Activated naive CD4-positive, alpha-beta T cell (primary cell): ENCODE results near the gene NDUFC1.
A peak's percentile ranks its signal among the peaks of the same experiment; 100 is the strongest.
"Not testable (repeated sequence)": the region's sequence is repeated elsewhere in the genome, so short reads cannot be mapped to it uniquely, and the experiment has no call there.

Experiments used
- DNase-seq, 4 experiments: peaks; one replicate each; lab custom pipeline; 2025; lab: John Stamatoyannopoulos, UW

NDUFC1 gene

DNA sequence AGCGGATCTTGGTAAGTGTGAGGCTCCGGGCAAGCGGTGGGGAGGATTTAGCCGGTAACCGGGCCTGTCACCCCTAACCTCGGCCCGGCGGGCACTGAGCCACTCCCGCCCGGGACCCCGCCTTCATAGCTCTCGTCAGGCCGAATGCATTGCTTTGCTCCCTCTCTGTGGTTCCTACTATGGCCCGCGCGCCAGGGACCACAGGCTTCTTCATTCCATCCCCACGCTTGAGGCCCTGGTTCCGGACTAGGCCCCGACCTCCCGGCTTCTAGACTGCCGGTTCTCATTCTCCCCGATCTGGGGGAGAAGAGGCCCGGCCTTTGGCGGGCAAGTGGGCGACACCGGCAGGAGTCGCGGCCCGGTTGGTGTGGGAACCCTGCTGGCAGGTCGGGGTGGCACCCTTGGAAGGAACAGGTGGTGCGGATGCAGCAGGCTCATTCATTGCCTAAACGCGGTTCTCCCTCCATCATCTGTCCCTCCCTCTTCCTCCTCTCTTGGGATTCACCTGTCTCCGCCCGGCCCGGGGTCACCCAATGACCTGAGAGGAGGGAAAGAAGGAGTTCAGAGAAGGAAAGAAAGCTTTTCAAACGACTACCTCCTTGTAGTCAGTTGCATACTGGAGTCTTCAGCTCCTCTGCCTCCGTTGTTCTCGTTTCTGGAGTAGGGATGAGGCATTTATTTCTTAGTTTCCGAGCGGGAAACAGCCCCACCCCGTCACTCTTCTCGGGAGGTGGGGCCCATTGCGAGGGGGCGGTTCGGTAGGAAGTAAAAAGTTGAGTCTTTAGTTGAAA lies at the start of gene NDUFC1:
TSS of gene NDUFC1 (minus strand) at position 657 of the 791 bp plus-strand sequence. CDS start 6,679 bp downstream, outside the sequence.
- peak; percentile 27 to 50 (median 38) for DNase-seq

DNA sequence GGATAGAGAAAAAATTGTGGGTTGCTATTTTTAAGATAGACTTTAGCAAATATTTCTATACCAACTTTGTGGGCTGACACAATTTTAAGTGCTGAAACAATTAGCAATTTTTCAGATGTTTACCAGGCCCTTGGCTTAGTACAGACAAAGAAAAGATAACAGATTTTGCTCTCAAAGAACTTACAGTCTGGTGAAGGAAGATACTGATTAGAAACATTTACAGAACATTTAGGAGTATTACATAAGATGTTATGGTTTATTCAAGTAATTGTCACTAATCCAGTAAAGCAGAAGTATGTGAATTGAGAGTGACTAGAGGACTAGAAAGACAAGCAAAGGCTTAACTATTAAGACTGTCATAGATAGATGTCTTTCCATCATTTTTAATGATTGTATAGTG lies 35.3 kb upstream of the NDUFC1 start:
- no peak for DNase-seq

DNA sequence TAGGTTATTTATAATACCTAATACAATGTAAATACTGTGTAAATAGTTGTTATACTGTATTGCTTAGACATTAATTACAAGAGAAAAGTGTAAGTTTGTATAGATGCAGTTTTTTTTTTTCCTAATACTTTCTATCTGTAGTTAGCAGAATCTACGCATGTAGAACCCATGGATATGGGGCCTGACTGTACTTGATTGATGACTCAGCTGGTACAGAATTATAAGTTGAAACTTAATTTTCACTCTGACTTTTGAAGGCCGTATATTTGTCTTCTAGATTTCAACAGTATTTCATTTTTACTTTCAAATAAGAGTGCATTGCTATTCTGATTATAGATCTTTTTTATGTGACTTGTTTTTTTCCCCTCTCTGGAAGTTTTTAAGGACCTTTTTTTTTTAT lies 30.8 kb upstream of the NDUFC1 start:
- DNase-seq, result no peak

DNA sequence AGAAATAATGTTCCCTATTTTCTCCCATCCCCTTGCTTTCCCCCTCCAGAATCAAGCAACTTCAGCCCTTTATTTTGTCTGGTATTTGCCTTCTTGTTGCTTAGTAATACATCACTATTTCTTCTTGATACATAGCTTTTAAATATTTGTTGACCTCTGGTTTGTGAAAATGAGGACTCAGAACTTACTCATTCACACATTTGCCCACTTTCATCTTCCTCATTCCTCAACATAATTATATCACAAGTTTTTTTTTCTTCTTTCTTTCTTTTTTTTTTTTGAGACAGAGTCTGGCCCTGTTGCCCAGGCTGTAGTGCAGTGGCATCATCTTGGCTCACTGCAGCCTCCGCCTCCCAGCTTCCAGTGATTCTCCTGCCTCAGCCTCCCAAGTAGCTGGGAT lies 28.9 kb upstream of the NDUFC1 start:
- no peak for DNase-seq

DNA sequence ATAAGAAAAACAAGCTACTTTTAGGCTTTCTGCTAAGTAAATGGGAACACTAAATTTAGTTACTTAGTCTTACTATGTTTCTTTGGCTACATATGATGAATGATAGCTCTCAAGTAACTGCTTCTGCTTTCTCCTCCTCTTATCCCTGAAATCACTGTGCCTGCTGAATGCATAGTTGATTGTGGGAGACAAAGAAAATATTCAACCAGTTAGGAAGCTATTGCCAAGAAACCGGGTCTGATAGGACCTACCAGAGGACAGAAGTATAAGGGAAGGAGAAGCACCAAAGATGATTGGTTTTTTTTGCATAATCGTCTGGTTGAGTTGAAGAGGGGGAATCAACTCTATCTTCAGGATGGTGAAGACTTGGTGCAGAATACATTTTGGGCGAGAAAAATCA lies 28.0 kb upstream of the NDUFC1 start:
- DNase-seq, result no peak

DNA sequence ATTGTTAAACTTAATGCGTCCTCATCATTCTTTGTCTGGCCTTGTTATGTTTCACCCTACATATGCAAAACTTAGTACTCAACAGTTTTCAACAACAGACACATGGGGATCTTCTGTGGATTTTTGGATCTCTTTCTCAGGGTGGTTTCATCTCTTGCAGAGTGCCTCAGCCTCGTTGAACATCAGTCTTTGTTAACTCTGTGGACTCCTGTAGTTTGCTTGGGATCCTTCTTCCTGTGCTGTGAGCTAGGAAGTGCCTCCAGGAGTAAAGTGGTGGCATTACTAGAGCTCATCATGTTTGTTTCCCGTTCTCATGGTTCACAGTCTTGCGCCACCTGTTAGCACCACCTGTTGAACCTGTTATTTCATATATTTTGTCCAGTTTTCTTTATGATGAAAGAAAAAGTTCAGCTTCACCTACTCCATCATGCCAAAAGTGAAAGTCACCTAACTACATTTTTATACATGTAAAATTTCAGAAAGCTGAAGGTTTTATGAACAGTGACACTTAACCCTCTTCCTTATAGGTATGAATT lies 27.5 kb upstream of the NDUFC1 start:
- DNase-seq, result no peak

DNA sequence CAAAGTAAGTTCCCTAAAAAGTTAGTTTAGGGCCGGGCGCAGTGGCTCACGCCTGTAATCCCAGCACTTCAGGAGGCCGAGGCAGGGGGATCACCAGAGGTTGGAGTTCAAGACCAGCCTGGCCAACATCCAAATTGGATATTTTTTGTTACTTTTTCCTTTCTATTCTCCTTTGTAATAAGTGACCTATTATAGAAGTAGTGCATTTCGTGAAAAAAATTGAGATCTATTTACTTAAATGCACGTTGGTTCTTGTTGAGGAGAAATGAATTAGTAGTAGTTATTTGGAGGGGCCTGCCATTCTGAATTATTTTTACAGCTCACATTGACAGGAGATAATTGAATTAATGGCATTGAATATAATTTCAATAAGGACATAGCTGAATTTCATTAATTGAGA lies 22.3 kb upstream of the NDUFC1 start:
- DNase-seq, result no peak

DNA sequence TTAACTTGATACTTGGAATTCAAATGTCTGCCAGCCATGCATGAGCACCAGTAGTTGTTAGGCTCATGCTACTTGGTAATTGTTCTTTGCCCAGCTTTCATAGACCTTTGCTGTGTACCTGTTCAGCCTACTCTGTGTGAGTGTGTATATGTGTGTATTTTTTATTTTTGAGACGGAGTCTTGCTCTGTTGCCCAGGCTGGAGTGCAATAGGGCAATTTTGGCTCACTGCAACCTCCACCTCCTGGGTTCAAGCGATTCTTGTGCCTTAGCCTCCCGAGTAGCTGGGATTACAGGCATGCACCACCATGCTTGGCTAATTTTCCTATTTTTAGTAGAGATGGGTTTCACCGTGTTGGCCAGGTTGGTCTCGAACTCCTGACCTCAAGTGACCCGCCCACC lies 20.3 kb upstream of the NDUFC1 start:
- not testable (repeated sequence) for DNase-seq

DNA sequence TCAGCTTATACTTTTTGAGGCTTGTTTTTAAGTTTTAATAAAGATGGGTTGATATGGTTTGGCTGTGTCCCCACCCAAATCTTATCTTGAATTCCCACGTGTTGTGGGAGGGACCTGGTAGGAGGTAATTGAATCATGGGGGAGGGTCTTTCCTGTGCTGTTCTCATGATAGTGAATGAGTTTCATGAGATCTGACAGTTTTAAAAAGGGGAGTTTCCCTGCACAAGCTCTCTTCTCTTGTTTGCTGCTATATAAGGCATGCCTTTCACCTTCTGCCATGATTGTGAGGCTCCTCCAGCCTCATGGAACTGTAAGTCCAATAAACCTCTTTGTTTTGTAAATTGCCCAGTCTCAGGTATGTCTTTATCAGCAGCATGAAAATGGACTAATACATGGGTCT lies 19.8 kb upstream of the NDUFC1 start:
- not testable (repeated sequence) for DNase-seq

DNA sequence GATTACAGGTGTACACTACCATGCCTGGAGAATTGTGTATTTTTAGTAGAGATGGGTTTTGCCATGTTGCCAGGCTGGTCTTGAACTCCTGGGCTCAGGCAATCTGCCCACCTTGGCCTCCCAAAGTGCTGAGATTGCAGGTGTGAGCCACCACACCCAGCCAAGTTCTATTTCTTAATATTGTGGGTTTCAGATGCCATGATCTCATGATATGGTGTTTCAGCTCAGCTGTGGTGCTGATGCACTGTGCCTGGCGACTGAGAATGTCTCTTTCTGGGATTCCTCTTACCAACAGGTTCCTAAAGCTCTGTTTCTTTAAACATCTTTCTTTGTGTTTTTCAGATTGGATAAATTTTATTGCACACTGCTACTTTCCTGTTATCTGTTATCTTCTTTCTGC lies 17.3 kb upstream of the NDUFC1 start:
- DNase-seq, result no peak

DNA sequence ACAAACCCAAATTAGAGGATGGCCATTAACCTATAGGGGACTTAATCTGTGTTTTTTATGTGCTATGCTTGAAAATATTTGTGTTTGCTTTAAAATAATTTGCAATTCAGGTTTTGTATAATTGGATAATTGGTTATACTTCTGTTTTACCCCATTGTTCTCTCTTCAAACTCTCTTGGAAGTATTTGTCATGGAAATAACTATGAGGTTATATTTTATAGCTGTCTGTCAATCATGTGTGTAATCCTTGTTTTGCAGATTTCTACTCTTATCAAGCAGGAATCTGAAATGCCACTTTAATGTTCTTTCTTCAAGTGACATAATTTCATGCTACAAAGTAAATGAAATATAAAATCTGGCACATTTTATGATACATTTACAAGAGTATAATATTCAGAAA lies 15.4 kb upstream of the NDUFC1 start:
- DNase-seq, result no peak

DNA sequence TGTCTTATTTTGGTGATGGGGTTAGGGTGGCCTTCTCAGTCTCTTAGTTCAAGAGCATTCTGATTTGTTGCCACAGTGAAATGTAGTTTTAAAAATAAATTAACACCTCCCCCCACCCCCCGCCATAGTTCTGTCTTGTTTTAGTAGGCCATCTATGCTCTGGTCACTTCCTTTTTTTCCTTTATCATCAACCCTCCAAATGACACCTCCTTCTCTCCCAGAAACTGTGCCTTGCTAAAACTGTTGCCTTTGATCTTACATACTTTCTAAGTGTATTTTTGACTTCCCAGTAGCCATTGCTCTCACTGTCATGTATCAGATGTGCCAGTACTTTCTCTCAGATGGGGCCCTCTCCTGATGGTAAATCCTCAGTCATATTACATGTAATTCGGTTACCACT lies 14.5 kb upstream of the NDUFC1 start:
- no peak for DNase-seq

DNA sequence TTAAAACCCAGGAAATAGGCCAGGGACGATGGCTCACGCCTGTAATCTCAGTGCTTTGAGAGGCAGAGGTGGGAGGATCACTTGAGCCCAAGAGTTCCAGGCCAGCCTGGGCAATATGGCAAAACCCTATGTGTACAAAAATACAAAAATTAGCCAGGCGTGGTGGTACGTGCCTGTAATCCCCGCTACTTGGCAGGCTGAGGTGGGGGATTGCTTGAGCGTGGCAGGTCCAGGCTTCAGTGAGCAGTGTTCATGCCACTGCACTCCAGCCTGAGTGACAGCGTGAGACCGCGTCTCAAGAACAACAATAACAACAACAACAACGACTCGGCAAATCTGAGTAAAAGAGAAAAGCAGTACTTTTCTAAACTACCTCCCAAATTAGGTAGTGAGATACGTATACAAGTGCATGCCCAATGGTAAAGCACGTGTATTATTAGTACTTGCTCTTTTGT lies 13.0 kb upstream of the NDUFC1 start:
- no peak for DNase-seq

DNA sequence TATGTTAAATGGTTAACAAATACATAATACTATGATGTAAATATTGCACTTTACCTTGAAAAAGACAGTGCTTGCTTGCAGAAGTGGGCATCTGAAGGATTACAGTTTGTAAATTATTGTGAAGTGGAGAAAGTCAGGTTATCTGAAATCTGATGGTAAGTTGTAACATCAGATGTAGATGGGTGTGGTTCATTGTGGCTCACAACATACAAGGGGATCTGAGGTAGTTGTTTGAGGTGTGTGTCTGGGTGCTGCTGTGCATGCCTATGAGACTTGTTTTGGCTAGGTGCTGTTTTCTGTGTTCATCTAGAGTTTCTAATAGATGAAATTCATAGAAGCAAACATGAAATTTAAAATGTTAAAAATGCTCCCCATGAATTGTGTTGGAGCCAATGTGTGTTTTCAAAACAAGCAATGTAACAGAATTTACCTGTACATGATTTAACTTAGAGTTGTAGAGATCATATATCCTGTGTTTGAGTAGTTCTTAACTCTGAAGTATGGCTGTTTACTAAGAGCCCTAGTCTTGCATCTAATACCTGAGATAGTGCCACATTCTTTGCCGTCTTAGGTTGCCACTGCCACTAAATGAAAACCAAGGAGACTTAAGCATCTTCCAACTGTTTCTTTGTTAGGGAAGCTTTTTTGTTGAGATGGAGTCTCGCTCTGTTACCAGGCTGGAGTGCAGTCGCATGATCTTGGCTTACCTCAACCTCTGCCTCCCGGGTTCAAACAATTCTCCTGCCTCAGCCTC lies 11.9 kb upstream of the NDUFC1 start:
- no peak for DNase-seq

DNA sequence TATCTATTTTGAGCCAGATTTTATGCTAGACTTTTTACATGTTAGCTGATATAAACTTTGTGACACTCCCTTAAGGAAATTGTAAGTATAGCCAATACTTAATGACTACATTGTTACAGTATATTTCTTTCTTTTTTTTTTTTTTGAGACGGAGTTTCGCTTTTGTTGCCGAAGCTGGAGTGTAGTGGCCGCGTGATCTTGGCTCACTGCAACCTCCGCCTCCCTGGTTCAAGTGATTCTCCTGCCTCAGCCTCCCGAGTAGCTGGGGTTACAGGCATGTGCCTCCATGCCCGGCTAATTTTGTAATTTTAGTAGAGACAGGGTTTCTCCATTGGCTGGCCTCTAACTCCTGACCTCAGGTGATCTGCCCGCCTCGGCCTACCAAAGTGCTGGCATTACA lies 11.1 kb upstream of the NDUFC1 start:
- not testable (repeated sequence) for DNase-seq

DNA sequence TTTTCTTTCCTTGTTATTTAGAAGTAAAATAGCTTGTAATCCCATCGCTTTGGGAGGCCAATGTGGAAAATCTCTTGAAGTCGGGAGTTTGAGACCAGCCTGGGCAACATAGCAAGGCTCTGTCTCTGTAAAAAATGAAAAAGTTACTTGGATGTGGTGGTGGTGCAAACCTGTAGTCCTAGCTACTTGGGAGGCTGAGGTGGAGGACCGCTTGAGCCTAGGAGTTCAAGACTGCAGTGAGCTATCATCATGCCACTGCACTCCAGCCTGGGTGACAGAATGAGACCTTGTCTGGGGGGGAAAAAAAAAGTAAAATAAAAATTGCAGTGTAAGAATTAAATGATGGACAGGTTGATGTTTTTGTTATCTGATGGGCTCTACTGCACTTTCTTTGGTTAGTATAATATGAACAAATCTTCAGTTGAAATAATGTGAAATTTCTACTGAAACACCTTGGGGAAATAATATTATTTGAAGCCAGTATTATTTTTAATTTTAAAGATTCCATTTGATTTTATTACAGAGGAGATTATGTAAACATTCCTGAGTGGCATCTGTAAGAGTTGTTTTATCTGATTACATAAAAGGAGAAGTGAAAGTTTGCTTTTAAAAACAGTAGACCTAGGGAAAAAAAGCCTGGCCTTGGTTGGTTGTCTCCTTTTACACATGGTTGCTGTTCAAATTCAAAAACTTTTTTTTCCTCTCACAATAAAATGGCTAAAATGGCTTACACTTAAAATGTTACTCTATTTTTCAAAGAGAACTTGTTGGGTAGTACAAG lies 10.5 kb upstream of the NDUFC1 start:
- no peak for DNase-seq

DNA sequence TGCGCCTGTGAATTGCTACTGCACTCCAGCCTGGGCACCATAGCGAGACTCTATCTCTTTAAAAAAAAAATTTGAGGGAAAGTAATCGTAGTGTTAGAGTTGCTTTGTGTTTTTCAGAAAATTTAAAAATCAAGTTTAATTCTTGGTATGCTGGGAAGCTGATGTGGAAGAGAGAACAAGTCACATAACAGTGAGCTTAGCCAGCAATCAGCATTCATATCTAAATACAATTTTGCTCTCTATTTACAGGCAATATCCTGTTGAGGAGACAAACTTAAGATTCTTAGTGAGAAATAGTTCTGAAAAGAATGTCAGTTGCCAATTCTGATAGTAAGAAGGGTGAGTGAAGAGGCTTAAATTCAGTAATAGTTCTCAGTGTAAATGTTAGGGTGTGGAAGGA lies 9.6 kb upstream of the NDUFC1 start:
- DNase-seq, result no peak

DNA sequence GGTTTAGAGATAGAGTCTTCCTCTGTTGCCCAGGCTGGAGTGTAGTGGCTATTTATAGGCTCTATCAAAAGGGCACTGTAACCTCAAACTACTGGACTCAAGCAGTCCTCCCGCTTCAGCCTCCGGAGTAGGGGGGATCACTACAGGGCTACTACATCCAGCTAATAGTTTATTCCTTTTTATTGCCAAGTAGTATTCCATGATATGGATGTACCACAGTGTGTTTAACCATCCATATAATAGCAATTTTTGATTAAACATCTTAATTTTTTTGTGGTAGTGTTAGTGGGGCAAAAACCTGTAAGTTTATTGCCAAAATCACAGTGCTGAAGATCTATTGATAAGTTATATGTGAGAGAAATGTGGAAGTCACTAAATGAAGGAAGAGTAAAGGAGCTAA lies 2.6 kb upstream of the NDUFC1 start:
- no peak for DNase-seq

DNA sequence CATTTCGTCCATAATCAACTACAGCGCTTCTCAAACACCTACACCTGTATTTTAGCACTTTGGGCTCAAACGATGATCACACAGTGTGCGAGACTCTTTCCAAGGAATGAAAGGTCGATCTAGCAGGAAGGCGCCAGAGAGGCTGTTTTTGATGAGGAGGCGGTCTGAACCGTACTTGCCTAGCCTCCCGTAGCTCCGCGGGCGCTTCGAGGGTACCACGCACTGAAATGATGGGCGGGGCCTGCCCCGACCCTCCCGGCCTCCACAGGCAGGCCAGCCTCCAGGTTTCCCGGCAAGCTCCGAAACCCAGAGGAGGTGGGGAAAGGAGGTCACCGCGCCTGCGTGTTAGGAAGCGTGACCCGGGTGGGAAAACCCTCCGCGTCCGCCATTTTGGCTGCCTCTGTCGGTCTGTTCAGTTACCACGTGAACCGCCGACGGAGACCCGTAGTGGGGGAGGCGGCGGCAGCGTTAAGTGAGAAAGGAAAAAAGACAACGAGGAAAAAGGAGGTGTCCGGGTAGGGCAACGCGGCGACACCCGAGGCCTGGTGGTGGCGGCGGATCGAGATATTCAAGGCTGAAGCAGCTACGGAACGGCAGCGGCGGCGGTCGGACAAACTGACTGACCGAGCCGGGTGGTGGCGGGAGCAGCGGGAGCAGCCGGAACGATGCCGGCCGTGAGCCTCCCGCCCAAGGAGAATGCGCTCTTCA lies 1.0 kb downstream of the NDUFC1 start, which contains the start of gene NAA15:
TSS of gene NAA15 (plus strand) at position 393 of the 708 bp plus-strand sequence. CDS start at position 666, 273 bp downstream.
- peak; percentile 91 to 95 (median 93) for DNase-seq

DNA sequence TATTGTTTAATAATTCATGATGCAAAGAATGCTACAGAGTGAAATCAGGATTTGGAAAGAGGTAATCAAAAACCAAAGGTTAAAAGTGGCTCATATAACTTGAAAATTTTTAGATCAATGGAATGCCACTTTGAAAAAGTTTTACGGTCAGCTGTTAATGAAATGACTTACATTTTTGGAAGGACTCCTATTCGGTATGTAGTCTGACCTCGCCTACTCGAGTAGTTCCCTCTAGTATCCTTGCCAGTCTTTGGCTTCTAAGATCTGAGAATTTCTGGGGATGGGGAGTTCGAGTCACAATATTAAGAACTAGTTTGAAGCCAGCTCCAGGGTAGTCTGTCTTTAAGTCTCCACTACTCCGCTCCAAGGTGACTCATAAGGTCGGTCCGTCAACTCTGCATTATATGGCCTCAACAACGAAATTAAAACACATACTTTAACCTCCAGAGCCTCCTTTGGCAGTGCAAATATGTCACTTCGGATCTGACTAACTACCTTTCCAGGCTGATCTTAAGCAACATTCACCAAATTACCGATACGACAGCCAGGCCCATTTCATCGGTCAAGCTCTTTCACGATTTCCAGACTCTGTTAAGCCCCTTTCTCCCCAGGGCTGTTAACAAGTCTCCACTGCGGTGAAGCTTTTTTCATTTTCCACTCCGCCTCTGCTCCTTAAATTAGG lies 1.7 kb downstream of the NDUFC1 start:
- no peak for DNase-seq

DNA sequence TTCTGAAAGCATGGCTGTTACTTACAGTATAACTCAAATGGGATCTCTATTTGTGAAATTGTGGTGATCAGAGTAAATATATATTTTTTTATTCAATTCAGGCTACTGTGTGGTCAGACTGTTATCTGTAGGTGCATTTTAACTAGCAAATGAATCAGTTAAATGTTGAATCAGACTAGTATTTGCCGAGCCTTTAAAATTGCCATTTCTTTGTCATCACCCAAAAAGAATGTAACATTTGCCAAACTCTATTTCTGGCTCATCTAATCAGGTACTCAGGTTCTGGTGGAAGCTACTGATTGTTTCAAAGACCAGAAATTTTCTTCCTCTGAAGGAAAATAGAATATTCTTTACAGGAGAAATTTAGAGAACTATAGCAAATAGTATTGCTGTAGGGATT lies 2.7 kb downstream of the NDUFC1 start:
- DNase-seq, result no peak
